ENCODE data around the gene IRAK3.
A peak's percentile ranks its signal among the peaks of the same experiment; 100 is the strongest.
"Not testable (repeated sequence)": the region's sequence is repeated elsewhere in the genome, so short reads cannot be mapped to it uniquely, and the experiment has no call there.

- peak; percentile 34 for TF ChIP-seq CTCF (IDR thresholded peaks at IDR 0.05)
- TF ChIP-seq ZFX (IDR thresholded peaks at IDR 0.05; ENCODE audit: borderline replicate concordance) = not testable (repeated sequence)
Measured at GRCh38 chr12:66234037-66234693, 45.2 kb downstream of the IRAK3 start.

Data from 22Rv1 (cell line).